Naive thymus-derived CD8-positive, alpha-beta T cell (primary cell): ENCODE measurements around the gene IRF2BPL. TPM values are rescaled to one million over a fixed set of nuclear protein-coding genes. Genes with fewer than 3 reads are reported as not detected.
A peak's percentile ranks its signal among the peaks of the same experiment; 100 is the strongest.

ENCODE experiments used
- ATAC-seq, 2 donors: fragments of 150-1000 bp; cut with Tn5 transposase in 1 of 2; sonication (Bioruptor Pico), chemical (Tn5 transposase) in 1 of 2; 1 replicate in 1 of 2; 2 replicates in 1 of 2; pipeline ENCODE4 v1.10.0; 2021; ENCODE audit warnings: mild to moderate bottlenecking in 2 of 2, moderate library complexity in 2 of 2
- POLR2A ChIA-PET: fragments of 350-600 bp; sonication (Branson Sonifier 250); formaldehyde crosslinking; loops from one replicate; lab custom pipeline; 2021; ENCODE audit warnings: antibody characterized with exemption; lab: Charles Lee
- DNase-seq, 10 donors: peaks; one replicate each; pipeline versions ENCODE4 v3.0.0 to v3.0.0-alpha.2; 2020 to 2022
- H3K27ac Mint-ChIP-seq, 10 donors: one replicate each; pipeline ENCODE4 v1.8.0; 2020 to 2022; ENCODE audit warnings: mild to moderate bottlenecking in 10 of 10, mixed read lengths in 10 of 10, moderate library complexity in 4 of 10, inconsistent platforms in 1 of 10
- H3K27me3 Mint-ChIP-seq, 5 donors: one replicate each; pipeline ENCODE4 v1.8.0; 2021 to 2022; ENCODE audit warnings: mixed read lengths in 5 of 5
- H3K36me3 Mint-ChIP-seq, 3 donors: one replicate each; pipeline ENCODE4 v1.8.0; 2020 to 2022; ENCODE audit warnings: mixed read lengths in 3 of 3, mild to moderate bottlenecking in 2 of 3, inconsistent platforms in 1 of 3
- H3K4me1 Mint-ChIP-seq, 4 donors: one replicate each; pipeline ENCODE4 v1.8.0; 2021 to 2022; ENCODE audit warnings: mixed read lengths in 4 of 4
- H3K4me3 Mint-ChIP-seq, 10 donors: one replicate each; pipeline ENCODE4 v1.8.0; 2020 to 2022; ENCODE audit warnings: mild to moderate bottlenecking in 10 of 10, mixed read lengths in 10 of 10, moderate library complexity in 6 of 10, inconsistent platforms in 1 of 10
- H3K9me3 Mint-ChIP-seq, 9 donors: one replicate each; pipeline ENCODE4 v1.8.0; 2020 to 2022; ENCODE audit warnings: mixed read lengths in 9 of 9, mild to moderate bottlenecking in 3 of 9, inconsistent platforms in 1 of 9, moderate library complexity in 1 of 9
- polyA plus RNA-seq, 3 donors: library from polyadenylated mRNA; unstranded; fragments of 300-500 nt; fragmentation: Illumina TruSeq; gene quantifications; one replicate each; pipeline ENCODE4 v1.2.3, GENCODE V29; 2021
- total RNA-seq, 8 experiments: library from RNA in 2 of 8; stranded (reverse) in 2 of 8; gene quantifications; one replicate each; pipeline ENCODE4 v1.2.3 and lab custom pipeline; 2021 to 2026

Gene IRF2BPL
- total and polyA plus RNA-seq, 5 experiments from 2014 or later = 1.9 to 26.5 (median 3.3) TPM

DNA sequence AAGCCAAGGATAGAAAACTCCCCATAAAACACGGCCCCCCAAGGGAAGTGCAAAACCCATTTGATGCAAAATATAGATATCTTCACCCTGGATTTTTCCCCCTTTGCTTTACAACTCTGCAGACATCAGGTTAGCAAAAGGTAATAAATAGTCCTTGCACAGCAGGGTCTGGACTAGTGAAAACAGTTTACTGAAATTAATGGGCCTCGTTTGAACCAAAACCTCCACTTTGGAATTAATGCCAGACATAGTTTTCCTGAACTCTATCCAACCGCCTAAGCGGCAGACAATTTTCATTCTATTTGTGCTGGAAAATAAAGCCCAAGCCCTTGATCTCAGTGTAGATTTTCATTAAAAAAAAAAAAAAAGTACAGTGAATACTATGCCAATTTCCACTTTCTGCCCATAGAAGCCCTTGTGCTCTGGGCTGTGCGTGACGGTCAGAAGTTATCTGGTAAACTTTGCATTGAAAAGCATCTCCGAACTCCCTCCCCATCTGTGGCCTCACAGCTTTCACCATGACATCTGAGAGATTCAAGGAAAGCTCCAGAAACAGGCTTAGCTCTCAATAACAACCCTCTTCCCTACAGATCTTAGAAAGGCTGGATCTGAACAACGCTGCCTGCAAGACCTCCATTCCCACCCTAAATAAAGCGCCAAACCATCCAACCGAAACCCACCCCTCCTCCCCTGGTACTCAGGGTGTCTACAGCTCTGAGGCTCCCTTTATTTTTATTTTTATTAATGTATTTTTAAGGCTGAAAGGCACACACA is 11.0 kb upstream of the IRF2BPL start:
- H3K4me1 Mint-ChIP-seq = peaks cover 51 to 95% (median 87%) of the 10 kb centered on the region in 4 donors
- peak overlapping the region; percentile 94 to 100 (median 99) for H3K27ac Mint-ChIP-seq
- H3K9me3 Mint-ChIP-seq = no peaks in the 10 kb centered on the region
- no peaks in the 10 kb centered on the region for H3K36me3 Mint-ChIP-seq
- ATAC-seq (no peak), DNase-seq (no peak)
- H3K27me3 Mint-ChIP-seq = no peaks in the 10 kb centered on the region
- POLR2A ChIA-PET = interaction anchor here (0.9 to 14.5 kb wide), 14 partner anchors 11 to 131 kb away, joined by 3 to 309 read pairs (median 6); partner anchors contain the start of gene IRF2BPL
- H3K4me3 Mint-ChIP-seq = peak overlapping the region; percentile 72 to 93 (median 86)

- ATAC-seq = no peak
Observed at GRCh38 chr14:77037938-77038568, 9.5 kb upstream of the IRF2BPL start.

GRCh38 chr14:77037215-77037937 is 8.9 kb upstream of the IRF2BPL start:
- H3K9me3 Mint-ChIP-seq = no peaks in the 10 kb centered on the region
- H3K36me3 Mint-ChIP-seq = no peaks in the 10 kb centered on the region
- DNase-seq (no peak), ATAC-seq (no peak)
- POLR2A ChIA-PET = interaction anchor here (0.6 to 14.5 kb wide), 5 partner anchors 9 to 312 kb away, joined by 3 to 309 read pairs (median 4); partner anchors contain the start of gene IRF2BPL
- peak overlapping the region; percentile 84 to 100 (median 94) for H3K27ac Mint-ChIP-seq
- H3K4me3 Mint-ChIP-seq = peak overlapping the region; percentile 59 to 89 (median 81)
- peaks cover 54 to 95% (median 85%) of the 10 kb centered on the region in 4 donors for H3K4me1 Mint-ChIP-seq
- no peaks in the 10 kb centered on the region for H3K27me3 Mint-ChIP-seq

More at GRCh38 chr14:77037938-77038568, 9.5 kb upstream of the IRF2BPL start:
- Mint-ChIP-seq H3K27me3 (no peaks in the 10 kb centered on the region), H3K27ac (peak overlapping the region; percentile 84 to 100 (median 94)), H3K4me1 (peaks cover 50 to 94% (median 83%) of the 10 kb centered on the region in 4 donors), H3K4me3 (peak overlapping the region; percentile 59 to 89 (median 81)), H3K9me3 (no peaks in the 10 kb centered on the region), H3K36me3 (no peaks in the 10 kb centered on the region)
- peak in 3 of 10 donors; percentile 39 to 71 (median 54) for DNase-seq
- POLR2A ChIA-PET = interaction anchor here (0.6 to 14.5 kb wide), 4 partner anchors 10 to 311 kb away, joined by 3 to 309 read pairs (median 10); partner anchors contain the start of gene IRF2BPL

- Mint-ChIP-seq H3K27me3 (no peaks in the 10 kb centered on the region), H3K9me3 (no peaks in the 10 kb centered on the region), H3K4me3 (peak overlapping the region in 9 of 10 donors; percentile 6 to 83 (median 74)), H3K27ac (peak overlapping the region; percentile 67 to 100 (median 92)), H3K4me1 (peaks cover 59 to 95% (median 87%) of the 10 kb centered on the region in 4 donors), H3K36me3 (no peaks in the 10 kb centered on the region)
- DNase-seq (no peak), ATAC-seq (no peak)
- POLR2A ChIA-PET = interaction anchor here (1.0 to 14.5 kb wide), 3 partner anchors 8 to 76 kb away, joined by 3 to 309 read pairs (median 15); partner anchors contain the start of gene IRF2BPL
Observed at GRCh38 chr14:77036484-77037214, 8.1 kb upstream of the IRF2BPL start.

GRCh38 chr14:77035267-77035666 is 6.8 kb upstream of the IRF2BPL start:
- DNase-seq (no peak), ATAC-seq (no peak)
- H3K36me3 Mint-ChIP-seq = no peaks in the 10 kb centered on the region
- H3K4me3 Mint-ChIP-seq = peak overlapping the region in 5 of 10 donors; percentile 19 to 90 (median 43)
- POLR2A ChIA-PET = interaction anchor here (0.5 to 3.1 kb wide), 4 partner anchors 11 to 82 kb away, joined by 3 to 8 read pairs (median 4); no protein-coding TSS in a partner anchor
- peaks cover 56 to 89% (median 82%) of the 10 kb centered on the region in 4 donors for H3K4me1 Mint-ChIP-seq
- no peaks in the 10 kb centered on the region for H3K27me3 Mint-ChIP-seq
- peak overlapping the region in 8 of 10 donors; percentile 30 to 96 (median 61) for H3K27ac Mint-ChIP-seq
- no peaks in the 10 kb centered on the region for H3K9me3 Mint-ChIP-seq

DNA sequence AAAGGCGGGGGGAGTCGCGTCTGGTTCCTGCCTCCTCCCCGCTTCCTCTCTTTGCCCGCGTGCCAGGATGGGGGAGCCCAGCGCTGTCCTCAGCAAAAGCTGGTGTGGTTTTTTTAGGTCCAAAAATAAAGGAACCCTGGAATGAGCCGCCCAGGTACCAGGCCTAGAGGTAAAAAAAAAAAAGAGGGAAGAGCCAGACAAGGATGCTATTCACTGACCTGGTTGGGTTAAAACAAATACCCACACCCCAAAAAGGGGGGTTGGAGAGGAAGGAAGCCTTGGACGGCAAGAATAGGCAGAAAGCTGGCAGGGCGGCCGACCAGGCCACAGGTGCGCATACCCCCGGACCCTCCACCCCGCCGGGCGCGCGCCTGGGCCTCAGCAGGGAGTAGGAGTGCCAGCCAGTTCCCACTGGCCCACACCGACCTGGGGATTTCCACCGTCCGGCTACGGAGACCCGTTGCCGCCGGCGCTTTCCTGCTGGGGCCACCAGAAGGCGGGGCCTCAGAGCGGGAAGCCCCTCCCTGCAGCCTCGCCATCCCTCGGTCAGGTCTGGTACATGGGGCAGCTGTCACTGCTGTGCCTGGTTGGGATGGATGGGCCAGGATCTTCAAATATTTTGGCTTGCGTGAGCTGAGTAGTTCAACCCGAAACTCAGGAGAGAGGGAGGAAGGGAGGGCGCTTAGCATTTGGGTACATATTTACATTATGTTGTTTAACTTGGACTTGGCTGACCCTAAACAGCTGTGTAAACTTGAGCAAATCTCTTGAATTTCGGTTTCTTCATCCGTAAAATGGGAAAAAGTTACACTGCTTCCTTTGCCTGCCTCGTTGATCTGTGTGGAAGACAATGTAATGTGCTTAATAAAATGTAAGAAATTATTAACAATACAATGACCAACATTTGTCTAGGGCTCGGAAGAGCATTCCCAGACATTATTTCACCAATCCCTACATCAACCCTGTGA is 5.4 kb upstream of the IRF2BPL start:
- Mint-ChIP-seq H3K27me3 (no peaks in the 10 kb centered on the region), H3K9me3 (no peaks in the 10 kb centered on the region)
- POLR2A ChIA-PET = interaction anchor here (0.7 to 12.3 kb wide), 7 partner anchors 9 to 108 kb away, joined by 3 to 309 read pairs (median 6); no protein-coding TSS in a partner anchor

GRCh38 chr14:77032844-77033621 is 4.5 kb upstream of the IRF2BPL start:
- peak; percentile 59 to 89 (median 73) for DNase-seq
- peak overlapping the region; percentile 92 to 98 (median 96) for H3K27ac Mint-ChIP-seq
- POLR2A ChIA-PET = interaction anchor here (0.7 to 12.3 kb wide), 8 partner anchors 9 to 220 kb away, joined by 3 to 309 read pairs (median 7); partner anchors contain the start of gene ANGEL1
- ATAC-seq = peak; percentile 32 to 50
- peaks cover 0 to 3% (median 0%) of the 10 kb centered on the region in 5 donors for H3K27me3 Mint-ChIP-seq
- H3K36me3 Mint-ChIP-seq = peaks cover 0 to 2% (median 2%) of the 10 kb centered on the region in 3 donors
- H3K9me3 Mint-ChIP-seq = no peaks in the 10 kb centered on the region
- H3K4me1 Mint-ChIP-seq = peaks cover 50 to 83% (median 75%) of the 10 kb centered on the region in 4 donors
- peak overlapping the region; percentile 87 to 97 (median 90) for H3K4me3 Mint-ChIP-seq

More for the DNA sequence above, 5.4 kb upstream of the IRF2BPL start:
- ATAC-seq = peak; percentile 38 to 57
- peak overlapping the region; percentile 92 to 98 (median 96) for H3K27ac Mint-ChIP-seq
- H3K4me3 Mint-ChIP-seq = peak overlapping the region; percentile 87 to 97 (median 90)
- no peaks in the 10 kb centered on the region for H3K36me3 Mint-ChIP-seq
- H3K4me1 Mint-ChIP-seq = peaks cover 56 to 88% (median 80%) of the 10 kb centered on the region in 4 donors
- peak; percentile 44 to 79 (median 65) for DNase-seq

- Mint-ChIP-seq H3K4me3 (peak overlapping the region; percentile 87 to 97 (median 90)), H3K9me3 (no peaks in the 10 kb centered on the region), H3K36me3 (peaks cover 0 to 2% (median 2%) of the 10 kb centered on the region in 3 donors), H3K4me1 (peaks cover 44 to 77% (median 69%) of the 10 kb centered on the region in 4 donors), H3K27ac (peak overlapping the region; percentile 92 to 98 (median 96)), H3K27me3 (peaks cover 0 to 3% (median 0%) of the 10 kb centered on the region in 5 donors)
- ATAC-seq (no peak), DNase-seq (peak in 1 of 10 donors; percentile 39)
- POLR2A ChIA-PET = interaction anchor here (0.8 to 12.3 kb wide), 5 partner anchors 8 to 220 kb away, joined by 3 to 309 read pairs (median 11); partner anchors contain the start of gene ANGEL1
Observed at GRCh38 chr14:77032491-77032843, 4.0 kb upstream of the IRF2BPL start.

- peaks cover 40 to 72% (median 64%) of the 10 kb centered on the region in 4 donors for H3K4me1 Mint-ChIP-seq
- ATAC-seq = no peak
- H3K27me3 Mint-ChIP-seq = peaks cover 0 to 3% (median 0%) of the 10 kb centered on the region in 5 donors
- no peaks in the 10 kb centered on the region for H3K9me3 Mint-ChIP-seq
- H3K36me3 Mint-ChIP-seq = peaks cover 0 to 2% (median 2%) of the 10 kb centered on the region in 3 donors
- peak in 1 of 10 donors; percentile 24 for DNase-seq
- POLR2A ChIA-PET = interaction anchor here (0.8 to 12.3 kb wide), 5 partner anchors 8 to 219 kb away, joined by 3 to 309 read pairs (median 11); partner anchors contain the start of gene ANGEL1
- peak overlapping the region; percentile 87 to 97 (median 90) for H3K4me3 Mint-ChIP-seq
- peak overlapping the region; percentile 92 to 98 (median 96) for H3K27ac Mint-ChIP-seq
Observed at GRCh38 chr14:77031759-77032490, 3.4 kb upstream of the IRF2BPL start.
